ENCODE measurements around the gene PARN.

The PARN gene

DNA sequence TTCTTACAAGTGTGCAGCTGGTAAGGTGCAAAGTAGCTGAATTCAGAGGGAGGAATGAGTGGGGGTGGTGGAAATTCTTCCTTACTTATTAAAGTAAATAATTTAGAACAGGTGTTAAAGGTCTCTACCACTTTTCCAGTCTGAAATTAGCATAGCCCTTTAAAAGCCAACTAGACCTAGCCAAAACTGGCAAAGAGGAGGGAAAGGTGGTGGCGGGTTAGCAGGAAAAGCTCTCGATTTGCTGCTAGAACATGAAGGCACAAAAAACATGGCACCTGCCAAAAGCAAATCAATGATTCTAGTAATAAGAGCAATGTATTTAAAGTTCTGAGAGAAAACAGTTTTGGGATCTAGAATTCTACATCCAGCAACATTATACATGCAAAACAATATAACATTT, 157.7 kb downstream of the PARN start:
- Histone ChIP-seq H3K4me3 (IDR thresholded peaks at IDR 0.05; ENCODE audit: insufficient read depth, low read depth, low read length) (no peak overlapping the region), H3K4me2 (no peak overlapping the region), H3K4me1 (ENCODE audit: low read depth, poor library complexity, severe bottlenecking) (no peaks in the 10 kb centered on the region), H3K36me3 (ENCODE audit: insufficient read depth) (no peaks in the 10 kb centered on the region), H4K20me1 (ENCODE audit: insufficient read depth) (no peaks in the 10 kb centered on the region), H3K9ac (no peak overlapping the region), H3K79me2 (ENCODE audit: insufficient read depth, low read depth) (no peaks in the 10 kb centered on the region), H3K27ac (no peak overlapping the region), H2AFZ (ENCODE audit: low read depth) (no peak overlapping the region), H3K27me3 (ENCODE audit: insufficient read depth, low read depth) (no peaks in the 10 kb centered on the region)
- TF ChIP-seq, protein P1, sequence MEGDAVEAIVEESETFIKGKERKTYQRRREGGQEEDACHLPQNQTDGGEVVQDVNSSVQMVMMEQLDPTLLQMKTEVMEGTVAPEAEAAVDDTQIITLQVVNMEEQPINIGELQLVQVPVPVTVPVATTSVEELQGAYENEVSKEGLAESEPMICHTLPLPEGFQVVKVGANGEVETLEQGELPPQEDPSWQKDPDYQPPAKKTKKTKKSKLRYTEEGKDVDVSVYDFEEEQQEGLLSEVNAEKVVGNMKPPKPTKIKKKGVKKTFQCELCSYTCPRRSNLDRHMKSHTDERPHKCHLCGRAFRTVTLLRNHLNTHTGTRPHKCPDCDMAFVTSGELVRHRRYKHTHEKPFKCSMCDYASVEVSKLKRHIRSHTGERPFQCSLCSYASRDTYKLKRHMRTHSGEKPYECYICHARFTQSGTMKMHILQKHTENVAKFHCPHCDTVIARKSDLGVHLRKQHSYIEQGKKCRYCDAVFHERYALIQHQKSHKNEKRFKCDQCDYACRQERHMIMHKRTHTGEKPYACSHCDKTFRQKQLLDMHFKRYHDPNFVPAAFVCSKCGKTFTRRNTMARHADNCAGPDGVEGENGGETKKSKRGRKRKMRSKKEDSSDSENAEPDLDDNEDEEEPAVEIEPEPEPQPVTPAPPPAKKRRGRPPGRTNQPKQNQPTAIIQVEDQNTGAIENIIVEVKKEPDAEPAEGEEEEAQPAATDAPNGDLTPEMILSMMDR (conservative IDR thresholded peaks at IDR 0.05; ENCODE audit: low read depth, low read length): no peak

DNA sequence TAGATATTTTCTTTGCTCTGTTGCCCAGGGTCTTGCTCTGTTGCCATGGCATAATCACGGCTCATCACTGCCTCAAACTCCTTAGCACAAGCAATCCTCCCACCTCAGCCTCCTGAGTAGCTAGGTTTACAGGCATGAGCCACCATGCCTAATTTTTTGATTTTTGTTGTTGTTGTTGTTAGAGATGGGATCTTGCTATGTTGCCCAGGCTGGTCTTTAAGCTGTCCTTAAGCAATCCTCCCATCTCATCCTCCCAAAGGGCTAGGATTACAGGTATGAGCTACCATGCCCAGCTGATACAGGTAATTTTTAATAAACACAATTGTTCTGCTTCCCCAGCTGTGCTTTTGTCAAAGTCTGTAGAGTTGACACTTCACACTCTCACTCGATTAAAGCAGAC, 159.3 kb downstream of the PARN start:
- no peak overlapping the region for H3K27ac ChIP-seq
- no peaks in the 10 kb centered on the region for H4K20me1 ChIP-seq (ENCODE audit: insufficient read depth)
- no peak overlapping the region for H3K4me2 ChIP-seq
- no peak overlapping the region for H3K4me3 ChIP-seq (IDR thresholded peaks at IDR 0.05; ENCODE audit: insufficient read depth, low read depth, low read length)
- no peaks in the 10 kb centered on the region for H3K36me3 ChIP-seq (ENCODE audit: insufficient read depth)
- TF ChIP-seq, protein P1 (conservative IDR thresholded peaks at IDR 0.05; ENCODE audit: low read depth, low read length): no peak
- H3K27me3 ChIP-seq (ENCODE audit: insufficient read depth, low read depth): no peaks in the 10 kb centered on the region
- no peaks in the 10 kb centered on the region for H3K79me2 ChIP-seq (ENCODE audit: insufficient read depth, low read depth)
- H3K4me1 ChIP-seq (ENCODE audit: low read depth, poor library complexity, severe bottlenecking): no peaks in the 10 kb centered on the region
- no peak overlapping the region for H3K9ac ChIP-seq
- no peak overlapping the region for H2AFZ ChIP-seq (ENCODE audit: low read depth)

DNA sequence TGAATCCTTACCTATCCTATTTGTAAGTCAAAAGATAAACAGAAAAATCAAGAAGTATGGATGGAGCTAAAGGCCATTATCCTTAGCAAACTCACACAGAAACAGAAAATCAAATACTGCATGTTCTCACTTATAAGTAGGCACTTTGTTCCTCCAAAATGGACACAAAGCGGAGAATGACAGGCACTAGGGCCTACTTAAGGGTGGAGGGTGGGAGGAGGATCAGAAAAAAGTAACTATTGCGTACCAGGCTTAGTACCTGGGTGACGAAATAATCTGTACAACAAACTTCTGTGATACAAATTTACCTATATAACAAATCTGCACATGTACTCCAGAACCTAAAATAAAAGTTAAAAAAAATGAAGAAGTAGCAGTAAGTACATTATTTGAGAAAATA, 164.3 kb downstream of the PARN start:
- peaks cover 13% of the 10 kb centered on the region for H3K4me1 ChIP-seq (ENCODE audit: low read depth, poor library complexity, severe bottlenecking)
- no peak overlapping the region for H3K4me2 ChIP-seq
- H4K20me1 ChIP-seq (ENCODE audit: insufficient read depth): no peaks in the 10 kb centered on the region
- H2AFZ ChIP-seq (ENCODE audit: low read depth): no peak overlapping the region
- H3K4me3 ChIP-seq (IDR thresholded peaks at IDR 0.05; ENCODE audit: insufficient read depth, low read depth, low read length): no peak overlapping the region
- H3K27ac ChIP-seq: no peak overlapping the region
- H3K36me3 ChIP-seq (ENCODE audit: insufficient read depth): no peaks in the 10 kb centered on the region
- no peaks in the 10 kb centered on the region for H3K27me3 ChIP-seq (ENCODE audit: insufficient read depth, low read depth)
- no peaks in the 10 kb centered on the region for H3K79me2 ChIP-seq (ENCODE audit: insufficient read depth, low read depth)
- TF ChIP-seq, protein P1 (conservative IDR thresholded peaks at IDR 0.05; ENCODE audit: low read depth, low read length): no peak
- no peak overlapping the region for H3K9ac ChIP-seq

DNA sequence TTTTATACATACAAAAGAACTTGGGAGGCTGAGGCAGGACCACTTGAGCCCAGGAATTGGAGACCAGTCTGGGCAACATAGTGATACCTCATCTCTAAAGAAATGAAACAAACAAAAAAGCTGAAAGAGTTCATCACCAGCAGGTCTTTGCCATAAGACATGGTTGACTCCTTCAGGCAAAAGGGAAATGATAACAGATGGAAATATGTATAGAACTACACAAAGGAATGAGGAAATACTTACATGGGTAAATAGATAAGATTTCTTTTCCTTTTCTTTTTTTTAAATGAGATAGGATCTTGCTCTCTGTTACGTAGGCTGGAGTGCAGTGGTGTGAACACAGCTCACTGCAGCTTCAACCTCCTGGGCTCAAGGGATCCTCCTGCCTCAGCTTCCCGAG, 165.3 kb downstream of the PARN start:
- H4K20me1 ChIP-seq (ENCODE audit: insufficient read depth): no peaks in the 10 kb centered on the region
- H3K79me2 ChIP-seq (ENCODE audit: insufficient read depth, low read depth): no peaks in the 10 kb centered on the region
- H2AFZ ChIP-seq (ENCODE audit: low read depth): no peak overlapping the region
- no peaks in the 10 kb centered on the region for H3K27me3 ChIP-seq (ENCODE audit: insufficient read depth, low read depth)
- peaks cover 23% of the 10 kb centered on the region for H3K4me1 ChIP-seq (ENCODE audit: low read depth, poor library complexity, severe bottlenecking)
- TF ChIP-seq, protein P1 (conservative IDR thresholded peaks at IDR 0.05; ENCODE audit: low read depth, low read length): no peak
- H3K9ac ChIP-seq: no peak overlapping the region
- no peak overlapping the region for H3K27ac ChIP-seq
- no peak overlapping the region for H3K4me2 ChIP-seq
- H3K36me3 ChIP-seq (ENCODE audit: insufficient read depth): no peaks in the 10 kb centered on the region
- no peak overlapping the region for H3K4me3 ChIP-seq (IDR thresholded peaks at IDR 0.05; ENCODE audit: insufficient read depth, low read depth, low read length)

Data from KMS-11 (cell line).